K562 (cell line): ENCODE results near the gene LEPR. TPM values are rescaled to one million over a fixed set of nuclear protein-coding genes. Genes with fewer than 3 reads are reported as not detected.
A peak's percentile ranks its signal among the peaks of the same experiment; 100 is the strongest.

Experiments
- PHF21A ChIP-seq: fragments of 450-650 bp; IDR thresholded peaks from 2 replicates; pipeline ENCODE4 v1.6.1; 2017; ENCODE audit warnings: low read depth, borderline replicate concordance
- POLR2A ChIP-seq: fragments of 450-650 bp; conservative IDR thresholded peaks from 2 replicates; pipeline ENCODE4 v1.6.1; 2016
- RB1 ChIP-seq: fragments of 450-650 bp; IDR thresholded peaks from 2 replicates; pipeline ENCODE4 v1.6.1; 2017; ENCODE audit warnings: low read depth, mild to moderate bottlenecking
- RHOXF2B ChIP-seq: fragments of 250-450 bp; sonication (Bioruptor Pico); conservative IDR thresholded peaks from 2 replicates; pipeline ENCODE4 v1.5.1; 2021
- STAT5A ChIP-seq: IDR thresholded peaks from 2 replicates; pipeline ENCODE4 v1.6.1; 2012; ENCODE audit warnings: low read length, inconsistent platforms, borderline replicate concordance
- TEAD4 ChIP-seq, 2 experiments: sonication (generic) in 1 of 2; formaldehyde crosslinking in 1 of 2; IDR thresholded peaks; 2 replicates each; pipeline versions ENCODE4 v1.6.1 to v1.8.0; 2012 to 2022; ENCODE audit warnings: borderline replicate concordance in 1 of 2, inconsistent platforms in 1 of 2, low read length in 1 of 2, mild to moderate bottlenecking in 1 of 2, missing genetic modification reagents in 1 of 2
- U2AF1 ChIP-seq: fragments of 200-400 bp; formaldehyde crosslinking; optimal IDR thresholded peaks from 2 replicates; pipeline ENCODE3; 2017; ENCODE audit warnings: mild to moderate bottlenecking, low read depth, low read length, moderate library complexity
- ZFP30 ChIP-seq: fragments of 250-450 bp; sonication (Bioruptor Pico); IDR thresholded peaks from 2 replicates; pipeline ENCODE4 v1.8.0; 2022; ENCODE audit warnings: moderate library complexity, mild to moderate bottlenecking, inconsistent platforms, borderline replicate concordance
- ZFP36 ChIP-seq: fragments of 150-350 bp; IDR thresholded peaks from 2 replicates; pipeline ENCODE4 v1.6.1; 2018; ENCODE audit warnings: low read length, low read depth; ENCODE audit not compliant: partially characterized antibody
- ZNF184 ChIP-seq: sonication (generic); formaldehyde crosslinking; IDR thresholded peaks from 2 replicates; pipeline ENCODE4 v1.5.0; 2020; ENCODE audit warnings: missing genetic modification reagents
- ZNF354B ChIP-seq: fragments of 250-450 bp; sonication (Bioruptor Pico); IDR thresholded peaks from 2 replicates; pipeline ENCODE4 v1.4.0; 2020
- polyA plus RNA-seq, 8 experiments: library from polyadenylated mRNA; depleted of rRNA in 4 of 8; stranded (reverse) in 5 of 8; unstranded in 3 of 8; fragments of >200 nt; fragmentation: Nextera tagmentation in 2 of 8; fragmentation: Illumina TruSeq in 1 of 8; extraction: Ambion mirVana in 2 of 8; extraction: Trizol in 1 of 8; gene quantifications; 2 replicates each; pipeline versions ENCODE4 v1.2.1 to v1.2.3, GENCODE V29; 2011 to 2014; ENCODE audit warnings: inconsistent platforms in 1 of 8, missing spikeins in 1 of 8
- total RNA-seq, 7 experiments: library from RNA; depleted of rRNA in 6 of 7; stranded (reverse); fragments of >200 nt in 6 of 7; fragmentation: Illumina TruSeq in 2 of 7; extraction: Trizol in 2 of 7; gene quantifications; 2 replicates each; pipeline versions ENCODE4 v1.2.1 to v1.2.3, GENCODE V29; 2011 to 2021; ENCODE audit warnings: low replicate concordance in 1 of 7
- TF ChIP-seq, protein P1 (sequence below), 3 experiments: fragments of 200-800 bp in 1 of 3; fragments of 250-450 bp in 1 of 3; fragments of 450-650 bp in 1 of 3; sonication (Bioruptor Pico) in 1 of 3; sonication (Bioruptor generic) in 1 of 3; formaldehyde crosslinking in 1 of 3; IDR thresholded peaks; 2 replicates each; pipeline versions ENCODE4 v1.6.1 to v1.8.0; 2016 to 2022; ENCODE audit warnings: mild to moderate bottlenecking in 2 of 3, missing genetic modification characterization in 2 of 3, missing compliant biosample characterization in 1 of 3, moderate library complexity in 1 of 3
- TF ChIP-seq, protein P2 (sequence below): fragments of 250-450 bp; sonication (Bioruptor Pico); IDR thresholded peaks from 2 replicates; pipeline ENCODE4 v1.4.0; 2020; ENCODE audit warnings: mild to moderate bottlenecking, moderate library complexity
- TF ChIP-seq, protein P3 (sequence below): fragments of 250-450 bp; sonication (Bioruptor Pico); IDR thresholded peaks from 2 replicates; pipeline ENCODE4 v1.4.0; 2020

LEPR gene
- total and polyA plus RNA-seq, 9 of the 15 experiments (the other 6 are each of a cell fraction or from before 2014, with no cell fraction given), result 12.2 to 111 (median 43.1) TPM

DNA sequence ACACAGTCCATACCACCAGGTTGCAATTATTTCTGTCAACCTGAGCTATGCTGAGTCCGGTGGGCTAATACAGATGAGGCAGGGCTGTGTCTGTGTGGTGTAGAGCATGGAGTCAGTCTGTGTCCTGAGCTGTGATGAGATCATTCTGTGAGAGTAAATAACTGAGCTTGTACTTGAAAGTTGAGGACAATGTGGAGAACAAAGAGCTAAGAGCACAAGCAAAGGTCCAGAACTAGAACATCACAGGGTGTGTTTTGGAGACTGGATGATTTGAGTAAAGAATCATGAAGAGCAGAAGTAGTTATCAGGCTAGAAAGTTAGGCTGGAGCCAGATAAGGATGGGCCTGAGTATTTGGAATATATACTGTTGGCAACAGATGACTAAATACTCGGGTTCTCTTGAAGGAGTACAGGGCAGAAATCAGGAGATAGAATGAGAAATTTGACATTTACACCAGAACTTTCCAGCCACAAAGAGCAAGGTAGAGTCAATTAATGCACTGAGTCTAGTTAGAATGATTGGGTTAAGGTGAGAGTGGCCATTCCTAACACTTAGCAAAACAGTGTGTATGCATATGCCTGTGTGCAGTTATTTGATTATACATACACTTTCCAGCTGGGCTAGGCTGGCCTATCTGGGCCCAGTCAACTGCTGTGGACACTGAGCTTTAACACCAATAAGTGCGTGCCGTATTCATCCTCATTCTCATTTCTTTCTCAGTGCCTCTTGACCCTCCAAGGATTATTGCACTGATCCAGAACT is 48.8 kb downstream of the LEPR start (continued):
- TF ChIP-seq, protein P1, sequence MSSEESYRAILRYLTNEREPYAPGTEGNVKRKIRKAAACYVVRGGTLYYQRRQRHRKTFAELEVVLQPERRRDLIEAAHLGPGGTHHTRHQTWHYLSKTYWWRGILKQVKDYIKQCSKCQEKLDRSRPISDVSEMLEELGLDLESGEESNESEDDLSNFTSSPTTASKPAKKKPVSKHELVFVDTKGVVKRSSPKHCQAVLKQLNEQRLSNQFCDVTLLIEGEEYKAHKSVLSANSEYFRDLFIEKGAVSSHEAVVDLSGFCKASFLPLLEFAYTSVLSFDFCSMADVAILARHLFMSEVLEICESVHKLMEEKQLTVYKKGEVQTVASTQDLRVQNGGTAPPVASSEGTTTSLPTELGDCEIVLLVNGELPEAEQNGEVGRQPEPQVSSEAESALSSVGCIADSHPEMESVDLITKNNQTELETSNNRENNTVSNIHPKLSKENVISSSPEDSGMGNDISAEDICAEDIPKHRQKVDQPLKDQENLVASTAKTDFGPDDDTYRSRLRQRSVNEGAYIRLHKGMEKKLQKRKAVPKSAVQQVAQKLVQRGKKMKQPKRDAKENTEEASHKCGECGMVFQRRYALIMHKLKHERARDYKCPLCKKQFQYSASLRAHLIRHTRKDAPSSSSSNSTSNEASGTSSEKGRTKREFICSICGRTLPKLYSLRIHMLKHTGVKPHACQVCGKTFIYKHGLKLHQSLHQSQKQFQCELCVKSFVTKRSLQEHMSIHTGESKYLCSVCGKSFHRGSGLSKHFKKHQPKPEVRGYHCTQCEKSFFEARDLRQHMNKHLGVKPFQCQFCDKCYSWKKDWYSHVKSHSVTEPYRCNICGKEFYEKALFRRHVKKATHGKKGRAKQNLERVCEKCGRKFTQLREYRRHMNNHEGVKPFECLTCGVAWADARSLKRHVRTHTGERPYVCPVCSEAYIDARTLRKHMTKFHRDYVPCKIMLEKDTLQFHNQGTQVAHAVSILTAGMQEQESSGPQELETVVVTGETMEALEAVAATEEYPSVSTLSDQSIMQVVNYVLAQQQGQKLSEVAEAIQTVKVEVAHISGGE (CRISPR knock-in tag; IDR thresholded peaks at IDR 0.05), result no peak
- TF ChIP-seq ZFP36 (no peak), U2AF1 (no peak), ZFP30 (CRISPR knock-in tag) (no peak), ZNF354B (no peak), RB1 (no peak), PHF21A (no peak), STAT5A (0 out of 2 replicates have a peak, but pooled peaks have one; percentile 23), POLR2A (no peak), ZNF184 (CRISPR knock-in tag) (no peak), TEAD4 (IDR thresholded peaks at IDR 0.05; ENCODE audit: low read length) (peak; percentile 44; the same call in 1 of the 2 replicates), TEAD4 (CRISPR knock-in tag; IDR thresholded peaks at IDR 0.05; ENCODE audit: borderline replicate concordance) (no peak), RHOXF2B (no peak)
- TF ChIP-seq, protein P2, sequence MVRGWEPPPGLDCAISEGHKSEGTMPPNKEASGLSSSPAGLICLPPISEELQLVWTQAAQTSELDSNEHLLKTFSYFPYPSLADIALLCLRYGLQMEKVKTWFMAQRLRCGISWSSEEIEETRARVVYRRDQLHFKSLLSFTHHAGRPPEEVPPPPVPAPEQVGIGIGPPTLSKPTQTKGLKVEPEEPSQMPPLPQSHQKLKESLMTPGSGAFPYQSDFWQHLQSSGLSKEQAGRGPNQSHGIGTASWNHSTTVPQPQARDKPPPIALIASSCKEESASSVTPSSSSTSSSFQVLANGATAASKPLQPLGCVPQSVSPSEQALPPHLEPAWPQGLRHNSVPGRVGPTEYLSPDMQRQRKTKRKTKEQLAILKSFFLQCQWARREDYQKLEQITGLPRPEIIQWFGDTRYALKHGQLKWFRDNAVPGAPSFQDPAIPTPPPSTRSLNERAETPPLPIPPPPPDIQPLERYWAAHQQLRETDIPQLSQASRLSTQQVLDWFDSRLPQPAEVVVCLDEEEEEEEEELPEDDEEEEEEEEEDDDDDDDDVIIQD (CRISPR knock-in tag), result no peak
- TF ChIP-seq, protein P3, sequence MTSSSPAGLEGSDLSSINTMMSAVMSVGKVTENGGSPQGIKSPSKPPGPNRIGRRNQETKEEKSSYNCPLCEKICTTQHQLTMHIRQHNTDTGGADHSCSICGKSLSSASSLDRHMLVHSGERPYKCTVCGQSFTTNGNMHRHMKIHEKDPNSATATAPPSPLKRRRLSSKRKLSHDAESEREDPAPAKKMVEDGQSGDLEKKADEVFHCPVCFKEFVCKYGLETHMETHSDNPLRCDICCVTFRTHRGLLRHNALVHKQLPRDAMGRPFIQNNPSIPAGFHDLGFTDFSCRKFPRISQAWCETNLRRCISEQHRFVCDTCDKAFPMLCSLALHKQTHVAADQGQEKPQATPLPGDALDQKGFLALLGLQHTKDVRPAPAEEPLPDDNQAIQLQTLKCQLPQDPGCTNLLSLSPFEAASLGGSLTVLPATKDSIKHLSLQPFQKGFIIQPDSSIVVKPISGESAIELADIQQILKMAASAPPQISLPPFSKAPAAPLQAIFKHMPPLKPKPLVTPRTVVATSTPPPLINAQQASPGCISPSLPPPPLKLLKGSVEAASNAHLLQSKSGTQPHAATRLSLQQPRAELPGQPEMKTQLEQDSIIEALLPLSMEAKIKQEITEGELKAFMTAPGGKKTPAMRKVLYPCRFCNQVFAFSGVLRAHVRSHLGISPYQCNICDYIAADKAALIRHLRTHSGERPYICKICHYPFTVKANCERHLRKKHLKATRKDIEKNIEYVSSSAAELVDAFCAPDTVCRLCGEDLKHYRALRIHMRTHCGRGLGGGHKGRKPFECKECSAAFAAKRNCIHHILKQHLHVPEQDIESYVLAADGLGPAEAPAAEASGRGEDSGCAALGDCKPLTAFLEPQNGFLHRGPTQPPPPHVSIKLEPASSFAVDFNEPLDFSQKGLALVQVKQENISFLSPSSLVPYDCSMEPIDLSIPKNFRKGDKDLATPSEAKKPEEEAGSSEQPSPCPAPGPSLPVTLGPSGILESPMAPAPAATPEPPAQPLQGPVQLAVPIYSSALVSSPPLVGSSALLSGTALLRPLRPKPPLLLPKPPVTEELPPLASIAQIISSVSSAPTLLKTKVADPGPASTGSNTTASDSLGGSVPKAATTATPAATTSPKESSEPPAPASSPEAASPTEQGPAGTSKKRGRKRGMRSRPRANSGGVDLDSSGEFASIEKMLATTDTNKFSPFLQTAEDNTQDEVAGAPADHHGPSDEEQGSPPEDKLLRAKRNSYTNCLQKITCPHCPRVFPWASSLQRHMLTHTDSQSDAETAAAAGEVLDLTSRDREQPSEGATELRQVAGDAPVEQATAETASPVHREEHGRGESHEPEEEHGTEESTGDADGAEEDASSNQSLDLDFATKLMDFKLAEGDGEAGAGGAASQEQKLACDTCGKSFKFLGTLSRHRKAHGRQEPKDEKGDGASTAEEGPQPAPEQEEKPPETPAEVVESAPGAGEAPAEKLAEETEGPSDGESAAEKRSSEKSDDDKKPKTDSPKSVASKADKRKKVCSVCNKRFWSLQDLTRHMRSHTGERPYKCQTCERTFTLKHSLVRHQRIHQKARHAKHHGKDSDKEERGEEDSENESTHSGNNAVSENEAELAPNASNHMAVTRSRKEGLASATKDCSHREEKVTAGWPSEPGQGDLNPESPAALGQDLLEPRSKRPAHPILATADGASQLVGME (CRISPR knock-in tag), result no peak
